ENCODE data around the gene PDE7B.

Gene PDE7B

DNA sequence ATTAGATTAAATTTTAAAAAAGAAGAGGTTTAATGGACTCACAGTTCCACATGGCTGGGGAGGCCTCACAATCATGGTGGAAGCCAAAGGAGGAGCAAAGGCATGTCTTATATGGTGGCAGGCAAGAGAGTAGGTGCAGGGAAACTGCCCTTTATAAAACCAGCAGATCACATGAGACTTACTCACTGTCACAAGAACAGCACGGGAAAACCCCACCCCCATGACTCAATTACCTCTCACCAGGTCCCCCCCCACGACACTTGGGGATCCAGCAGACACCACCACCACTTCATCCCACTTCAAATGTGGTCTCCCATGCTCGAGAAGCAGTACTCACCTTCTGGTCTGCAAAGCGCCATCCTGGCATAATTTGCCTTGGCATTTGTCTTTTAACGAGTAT lies 374.0 kb downstream of the PDE7B start:
- H3K27ac ChIP-seq, result no peak overlapping the region
- no peak for TF ChIP-seq ZFX (IDR thresholded peaks at IDR 0.05)
- TF ChIP-seq, protein P1, sequence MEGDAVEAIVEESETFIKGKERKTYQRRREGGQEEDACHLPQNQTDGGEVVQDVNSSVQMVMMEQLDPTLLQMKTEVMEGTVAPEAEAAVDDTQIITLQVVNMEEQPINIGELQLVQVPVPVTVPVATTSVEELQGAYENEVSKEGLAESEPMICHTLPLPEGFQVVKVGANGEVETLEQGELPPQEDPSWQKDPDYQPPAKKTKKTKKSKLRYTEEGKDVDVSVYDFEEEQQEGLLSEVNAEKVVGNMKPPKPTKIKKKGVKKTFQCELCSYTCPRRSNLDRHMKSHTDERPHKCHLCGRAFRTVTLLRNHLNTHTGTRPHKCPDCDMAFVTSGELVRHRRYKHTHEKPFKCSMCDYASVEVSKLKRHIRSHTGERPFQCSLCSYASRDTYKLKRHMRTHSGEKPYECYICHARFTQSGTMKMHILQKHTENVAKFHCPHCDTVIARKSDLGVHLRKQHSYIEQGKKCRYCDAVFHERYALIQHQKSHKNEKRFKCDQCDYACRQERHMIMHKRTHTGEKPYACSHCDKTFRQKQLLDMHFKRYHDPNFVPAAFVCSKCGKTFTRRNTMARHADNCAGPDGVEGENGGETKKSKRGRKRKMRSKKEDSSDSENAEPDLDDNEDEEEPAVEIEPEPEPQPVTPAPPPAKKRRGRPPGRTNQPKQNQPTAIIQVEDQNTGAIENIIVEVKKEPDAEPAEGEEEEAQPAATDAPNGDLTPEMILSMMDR (conservative IDR thresholded peaks at IDR 0.05), result no peak

DNA sequence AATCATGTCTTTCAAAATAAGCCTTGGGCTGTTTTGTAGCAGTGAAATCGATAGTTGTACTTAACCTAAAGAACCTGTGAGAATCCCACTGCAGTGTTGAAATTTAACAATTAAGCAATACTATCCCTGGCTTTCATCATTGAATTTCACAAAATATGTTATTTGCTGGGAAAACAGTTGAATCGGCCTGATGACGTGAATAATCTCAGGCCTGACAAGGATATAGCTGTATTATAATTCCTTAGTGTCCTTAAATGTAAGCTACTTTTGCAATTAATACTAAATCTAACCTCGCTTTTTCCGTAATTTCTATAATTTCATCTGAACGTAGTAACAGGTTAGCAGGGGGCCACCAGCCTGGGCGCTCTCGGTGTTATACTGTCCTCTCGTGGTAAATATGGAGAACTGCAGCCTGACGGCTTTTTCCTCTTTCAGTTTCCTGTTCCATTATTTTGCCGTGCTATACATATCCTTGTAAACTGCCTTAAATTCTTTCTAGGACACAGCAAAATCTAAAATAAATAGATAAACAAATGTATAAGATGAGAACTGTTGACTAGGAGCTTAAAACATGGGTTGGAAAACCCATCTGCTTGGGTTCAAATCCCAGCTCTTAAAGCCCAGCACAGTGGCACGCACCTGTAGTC lies 374.6 kb downstream of the PDE7B start:
- H3K27ac ChIP-seq, result no peak overlapping the region
- no peak for TF ChIP-seq ZFX (IDR thresholded peaks at IDR 0.05)
- TF ChIP-seq, protein P1 (conservative IDR thresholded peaks at IDR 0.05), result peak; percentile 100

DNA sequence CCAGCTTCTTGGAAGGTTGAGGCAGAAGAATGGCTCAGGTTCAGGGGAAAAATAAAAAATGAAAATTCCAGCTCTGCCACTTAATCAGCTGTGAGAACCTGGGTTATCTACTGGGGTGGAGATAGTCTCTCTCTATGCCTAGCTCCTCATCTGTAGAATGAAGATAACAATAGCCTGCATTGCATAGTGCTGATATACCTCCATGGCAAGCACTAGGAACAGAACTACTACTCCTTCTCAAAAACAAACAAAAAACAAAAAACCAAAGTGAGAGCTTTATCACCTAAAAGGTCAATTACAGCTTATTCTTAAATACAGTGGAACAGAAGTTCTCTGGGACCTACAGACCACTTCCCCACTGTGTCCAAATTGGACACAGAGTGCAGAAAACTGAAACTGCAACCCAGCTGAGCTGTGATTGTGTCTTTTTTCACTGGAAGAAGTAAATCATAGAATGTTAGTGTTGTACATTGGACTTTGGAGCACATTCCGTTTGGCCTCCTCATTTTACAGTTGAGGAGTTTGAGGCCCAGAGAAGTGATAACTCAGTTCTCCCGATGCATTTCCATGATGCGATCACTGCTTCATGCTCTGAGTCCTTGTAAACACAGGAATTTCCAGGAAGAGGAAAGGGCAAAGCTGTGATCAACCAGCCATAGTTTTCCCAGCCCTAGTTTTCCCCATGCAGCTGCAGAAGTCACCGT lies 375.3 kb downstream of the PDE7B start:
- TF ChIP-seq, protein P1 (conservative IDR thresholded peaks at IDR 0.05), result no peak
- TF ChIP-seq ZFX (IDR thresholded peaks at IDR 0.05), result no peak
- H3K27ac ChIP-seq, result no peak overlapping the region

DNA sequence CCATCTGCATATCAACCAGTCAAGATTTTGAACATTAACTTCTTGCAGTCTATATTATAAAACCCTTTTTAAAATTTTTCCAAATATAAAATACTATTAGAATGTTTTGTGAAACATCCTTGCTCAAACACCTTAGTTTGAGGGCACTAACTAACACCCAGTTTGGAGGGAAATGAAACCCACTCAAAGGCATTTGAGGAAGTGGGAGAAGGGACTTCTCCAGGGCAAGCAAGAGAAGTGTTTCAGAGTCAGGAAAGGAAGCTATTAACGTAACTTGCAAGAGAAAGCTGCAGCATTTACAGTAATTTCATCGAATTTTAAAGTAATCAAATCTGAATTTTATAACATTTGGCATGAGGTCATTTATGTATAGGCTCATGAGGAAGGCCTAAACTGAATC lies 377.3 kb downstream of the PDE7B start:
- TF ChIP-seq ZFX (IDR thresholded peaks at IDR 0.05), result no peak
- no peak overlapping the region for H3K27ac ChIP-seq

DNA sequence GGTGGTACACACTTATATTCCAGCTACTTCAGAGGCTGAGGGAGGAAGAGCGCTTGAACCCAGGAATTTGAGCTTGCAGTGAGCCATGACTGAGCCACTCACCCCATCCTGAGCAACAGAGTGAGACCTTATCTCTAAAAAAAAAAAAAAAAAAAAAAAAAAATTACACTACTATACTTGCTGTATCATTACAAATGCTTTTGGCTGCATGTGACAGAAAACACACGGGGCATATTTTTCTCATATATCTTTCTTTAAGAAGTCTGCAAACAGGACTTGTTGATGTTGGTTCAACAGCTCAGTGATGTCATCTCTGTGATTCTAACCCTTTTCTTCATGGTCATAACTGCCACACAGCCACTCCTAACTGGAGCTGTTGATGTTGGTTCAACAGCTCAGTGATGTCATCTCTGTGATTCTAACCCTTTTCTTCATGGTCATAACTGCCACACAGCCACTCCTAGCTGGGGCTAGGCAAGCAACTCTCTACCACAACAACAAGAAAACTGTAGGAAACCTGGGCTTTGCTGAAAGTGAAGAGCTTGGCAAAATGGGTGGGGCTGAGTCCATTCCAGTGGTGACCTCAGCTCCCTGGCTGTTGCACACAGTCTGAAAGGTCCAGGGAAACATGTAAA lies 378.8 kb downstream of the PDE7B start:
- TF ChIP-seq, protein P1 (conservative IDR thresholded peaks at IDR 0.05), result no peak
- no peak for TF ChIP-seq ZFX (IDR thresholded peaks at IDR 0.05)
- no peak overlapping the region for H3K27ac ChIP-seq

DNA sequence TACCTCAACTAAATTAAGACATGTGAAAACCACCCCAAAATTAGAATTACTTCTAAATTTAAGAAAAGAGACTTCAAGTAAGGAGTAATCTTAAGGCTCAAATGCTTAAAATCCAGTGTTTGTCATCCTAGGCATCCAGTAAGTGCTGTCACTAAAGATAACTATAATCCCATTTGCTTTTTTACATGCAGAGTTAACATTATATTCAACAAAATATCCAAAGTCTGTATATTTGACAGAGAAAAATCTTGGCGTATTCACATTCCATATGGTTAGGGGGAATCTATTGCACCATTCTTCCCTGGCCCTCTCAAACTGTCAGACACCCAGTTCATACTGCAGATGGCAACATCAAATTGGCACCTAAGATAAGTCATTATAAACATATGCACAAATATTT lies 381.2 kb downstream of the PDE7B start:
- TF ChIP-seq, protein P1 (conservative IDR thresholded peaks at IDR 0.05), result no peak
- TF ChIP-seq ZFX (IDR thresholded peaks at IDR 0.05), result no peak
- no peak overlapping the region for H3K27ac ChIP-seq

DNA sequence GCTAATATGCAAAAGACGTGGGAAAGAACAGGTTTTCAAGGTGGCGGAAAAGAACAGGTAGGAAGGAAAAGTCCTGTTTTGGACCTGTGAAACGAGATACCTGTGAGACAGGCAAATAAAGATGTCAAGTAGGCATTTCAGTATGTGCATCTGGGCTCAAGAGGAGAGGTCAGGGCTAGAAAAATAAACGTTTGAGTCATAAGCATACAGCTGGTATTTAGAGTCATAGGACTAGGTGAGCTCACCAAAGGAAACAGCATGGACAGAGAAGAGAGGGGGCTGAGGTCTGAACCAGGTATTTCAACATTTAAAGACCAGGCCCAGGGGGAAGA lies 383.7 kb downstream of the PDE7B start:
- TF ChIP-seq ZFX (IDR thresholded peaks at IDR 0.05), result no peak
- TF ChIP-seq, protein P1 (conservative IDR thresholded peaks at IDR 0.05), result no peak
- no peak overlapping the region for H3K27ac ChIP-seq

Data from C4-2B (cell line).